ENCODE data around the gene GPC6. TPM values are rescaled to one million over a fixed set of nuclear protein-coding genes. Genes with fewer than 3 reads are reported as not detected.

Gene GPC6
- total and polyA plus RNA-seq, 2 experiments from 2014 or later = 14.4 to 20.8 TPM

DNA sequence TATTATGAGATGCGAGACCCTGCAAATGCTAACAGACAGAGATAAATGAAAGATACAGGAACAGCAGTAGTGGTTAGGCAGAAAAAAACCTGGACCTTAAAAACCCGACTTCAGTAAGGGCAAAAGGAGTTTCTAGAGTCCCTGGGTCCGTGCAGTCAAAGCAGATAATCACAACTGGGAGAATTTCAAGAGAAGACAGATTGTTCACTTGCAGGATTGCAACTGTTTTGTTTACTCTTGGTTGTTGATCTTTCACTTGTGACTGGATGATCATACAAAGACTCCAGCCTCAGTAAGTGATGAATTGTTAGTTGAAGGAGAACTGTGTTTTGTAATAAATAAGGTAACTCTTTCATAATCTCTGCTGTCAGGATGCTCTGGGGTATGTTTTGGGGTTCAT, 135.1 kb downstream of the GPC6 start:
- H3K9me2 ChIP-seq (ENCODE audit: insufficient read depth) = no peaks in the 10 kb centered on the region
- H3K4me3 ChIP-seq = no peak overlapping the region

DNA sequence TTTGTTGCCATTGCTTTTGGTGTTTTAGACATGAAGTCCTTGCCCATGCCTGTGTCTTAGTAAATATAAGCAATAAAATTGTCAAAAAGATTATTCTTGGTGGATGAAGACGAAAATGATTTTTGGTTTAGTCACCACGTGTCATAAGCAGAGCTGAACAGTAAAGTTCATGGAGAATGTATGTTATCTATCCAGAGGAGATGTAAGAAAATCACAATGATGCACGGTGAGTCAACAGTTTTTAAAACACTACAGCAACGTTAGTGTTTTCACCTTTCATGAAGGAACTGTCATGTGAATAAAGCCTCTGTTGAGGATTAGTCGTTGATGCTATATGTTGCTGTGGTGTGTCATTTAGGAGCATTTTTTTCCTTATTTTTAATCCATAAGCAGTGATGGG, 137.6 kb downstream of the GPC6 start:
- no peak overlapping the region for H2AFZ ChIP-seq
- no peak overlapping the region for H3K9ac ChIP-seq
- no peak overlapping the region for H3K4me3 ChIP-seq
- H3F3A ChIP-seq (ENCODE audit: insufficient read depth) = no peaks in the 10 kb centered on the region
- no peaks in the 10 kb centered on the region for H3K79me2 ChIP-seq (ENCODE audit: insufficient read depth)
- H3K4me2 ChIP-seq (ENCODE audit: unreplicated experiment) = no peak overlapping the region
- 27 to 30% methylated on average over 5 of the region's 5 CpGs for WGBS, 2 experiments (ENCODE audit: low coverage in 1 of 2, low lambda C conversion rate in 2 of 2, missing lambda C conversion rate in 2 of 2)
- H3K9me3 ChIP-seq (ENCODE audit: low read depth) = no peaks in the 10 kb centered on the region
- H3K9me2 ChIP-seq (ENCODE audit: insufficient read depth) = no peaks in the 10 kb centered on the region
- no peaks in the 10 kb centered on the region for H4K20me1 ChIP-seq (ENCODE audit: insufficient read depth)
- H3K27ac ChIP-seq = no peak overlapping the region
- in situ Hi-C loops (cut with MboI) = no loop called here
- no peaks in the 10 kb centered on the region for H3K36me3 ChIP-seq (ENCODE audit: low read depth)
- H3K27me3 ChIP-seq (replicated peaks; ENCODE audit: insufficient read depth) = no peaks in the 10 kb centered on the region
- H3K4me1 ChIP-seq (ENCODE audit: insufficient read depth) = no peaks in the 10 kb centered on the region
- peak; percentile 46 for DNase-seq
- TF ChIP-seq EZH2 (IDR thresholded peaks at IDR 0.05; ENCODE audit: insufficient read depth, poor library complexity, severe bottlenecking) = no peak
- no peak for TF ChIP-seq EZH2phosphoT487 (IDR thresholded peaks at IDR 0.05; ENCODE audit: insufficient read depth, low read depth)

More for the DNA sequence above, 135.1 kb downstream of the GPC6 start:
- H4K20me1 ChIP-seq (ENCODE audit: insufficient read depth) = no peaks in the 10 kb centered on the region
- no peak for DNase-seq
- 20 to 30% methylated on average over 3 of the region's 3 CpGs for WGBS, 2 experiments (ENCODE audit: low coverage in 1 of 2, low lambda C conversion rate in 2 of 2, missing lambda C conversion rate in 2 of 2)
- H3K4me2 ChIP-seq (ENCODE audit: unreplicated experiment) = no peak overlapping the region
- no peaks in the 10 kb centered on the region for H3K36me3 ChIP-seq (ENCODE audit: low read depth)
- H3F3A ChIP-seq (ENCODE audit: insufficient read depth) = no peaks in the 10 kb centered on the region
- H3K4me1 ChIP-seq (ENCODE audit: insufficient read depth) = no peaks in the 10 kb centered on the region
- no peaks in the 10 kb centered on the region for H3K9me3 ChIP-seq (ENCODE audit: low read depth)
- no peak for TF ChIP-seq EZH2phosphoT487 (IDR thresholded peaks at IDR 0.05; ENCODE audit: insufficient read depth, low read depth)
- no peak for TF ChIP-seq EZH2 (IDR thresholded peaks at IDR 0.05; ENCODE audit: insufficient read depth, poor library complexity, severe bottlenecking)
- no peaks in the 10 kb centered on the region for H3K79me2 ChIP-seq (ENCODE audit: insufficient read depth)
- no peaks in the 10 kb centered on the region for H3K27me3 ChIP-seq (replicated peaks; ENCODE audit: insufficient read depth)
- no peak overlapping the region for H3K9ac ChIP-seq
- H2AFZ ChIP-seq = no peak overlapping the region
- no peak overlapping the region for H3K27ac ChIP-seq
- in situ Hi-C loops (cut with MboI) = no loop called here

DNA sequence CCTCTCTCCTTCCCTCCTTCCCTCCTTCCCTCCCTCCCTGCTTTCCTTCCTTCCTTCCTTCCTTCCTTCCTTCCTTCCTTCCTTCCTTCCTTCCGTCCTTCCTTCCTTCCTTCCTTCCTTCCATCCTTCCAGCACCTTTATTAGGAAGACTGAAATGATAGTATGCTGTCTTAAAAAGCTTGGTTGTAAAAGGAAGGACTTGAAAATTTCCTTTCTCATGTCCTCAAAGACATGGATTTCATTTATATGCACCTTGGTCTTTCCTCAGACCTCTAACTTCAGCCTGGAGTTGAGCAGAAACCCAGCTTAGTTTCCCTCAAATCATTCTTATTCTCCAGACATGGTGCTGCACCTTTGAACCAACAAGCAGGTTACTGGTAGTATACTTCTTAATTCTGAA, 141.7 kb downstream of the GPC6 start:
- DNase-seq = no peak
- no peaks in the 10 kb centered on the region for H3F3A ChIP-seq (ENCODE audit: insufficient read depth)
- no peak overlapping the region for H2AFZ ChIP-seq
- no peaks in the 10 kb centered on the region for H3K9me2 ChIP-seq (ENCODE audit: insufficient read depth)
- no peak overlapping the region for H3K4me3 ChIP-seq
- H3K36me3 ChIP-seq (ENCODE audit: low read depth) = no peaks in the 10 kb centered on the region
- no peaks in the 10 kb centered on the region for H3K9me3 ChIP-seq (ENCODE audit: low read depth)
- in situ Hi-C loops (cut with MboI) = no loop called here
- no peaks in the 10 kb centered on the region for H4K20me1 ChIP-seq (ENCODE audit: insufficient read depth)
- no peak overlapping the region for H3K27ac ChIP-seq
- no peaks in the 10 kb centered on the region for H3K79me2 ChIP-seq (ENCODE audit: insufficient read depth)
- H3K9ac ChIP-seq = no peak overlapping the region
- 22 to 27% methylated on average over 1 of the region's 1 CpG for WGBS, 2 experiments (ENCODE audit: low coverage in 1 of 2, low lambda C conversion rate in 2 of 2, missing lambda C conversion rate in 2 of 2)
- no peaks in the 10 kb centered on the region for H3K4me1 ChIP-seq (ENCODE audit: insufficient read depth)
- no peaks in the 10 kb centered on the region for H3K27me3 ChIP-seq (replicated peaks; ENCODE audit: insufficient read depth)
- TF ChIP-seq EZH2 (IDR thresholded peaks at IDR 0.05; ENCODE audit: insufficient read depth, poor library complexity, severe bottlenecking) = no peak
- no peak for TF ChIP-seq EZH2phosphoT487 (IDR thresholded peaks at IDR 0.05; ENCODE audit: insufficient read depth, low read depth)
- H3K4me2 ChIP-seq (ENCODE audit: unreplicated experiment) = no peak overlapping the region

DNA sequence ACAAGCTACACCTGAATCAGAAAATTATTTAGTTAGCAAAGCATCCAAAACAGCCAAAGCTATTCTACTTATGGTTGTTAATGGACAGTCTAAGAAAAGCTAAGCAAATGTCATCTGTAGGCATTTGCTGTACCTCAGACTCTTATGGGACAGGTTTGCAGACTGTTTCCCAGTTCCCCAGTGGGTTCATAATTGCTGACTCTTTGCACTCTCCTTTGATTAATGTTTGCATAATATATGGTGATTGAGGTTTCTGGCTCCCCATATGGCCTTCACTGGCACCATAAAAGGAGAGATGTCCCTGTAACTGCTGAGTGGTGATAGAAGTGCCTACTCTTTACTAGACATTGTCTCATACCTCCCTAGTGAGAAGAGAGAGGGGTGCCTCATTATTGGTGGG, 142.1 kb downstream of the GPC6 start:
- H3F3A ChIP-seq (ENCODE audit: insufficient read depth) = no peaks in the 10 kb centered on the region
- H3K79me2 ChIP-seq (ENCODE audit: insufficient read depth) = no peaks in the 10 kb centered on the region
- no peak overlapping the region for H2AFZ ChIP-seq
- H3K9ac ChIP-seq = no peak overlapping the region
- no peaks in the 10 kb centered on the region for H3K4me1 ChIP-seq (ENCODE audit: insufficient read depth)
- H3K4me2 ChIP-seq (ENCODE audit: unreplicated experiment) = no peak overlapping the region
- no peaks in the 10 kb centered on the region for H3K27me3 ChIP-seq (replicated peaks; ENCODE audit: insufficient read depth)
- in situ Hi-C loops (cut with MboI) = no loop called here
- no peak overlapping the region for H3K27ac ChIP-seq
- H3K4me3 ChIP-seq = no peak overlapping the region
- no peaks in the 10 kb centered on the region for H4K20me1 ChIP-seq (ENCODE audit: insufficient read depth)
- no peaks in the 10 kb centered on the region for H3K9me2 ChIP-seq (ENCODE audit: insufficient read depth)
- no peaks in the 10 kb centered on the region for H3K36me3 ChIP-seq (ENCODE audit: low read depth)
- no peak for TF ChIP-seq EZH2phosphoT487 (IDR thresholded peaks at IDR 0.05; ENCODE audit: insufficient read depth, low read depth)
- TF ChIP-seq EZH2 (IDR thresholded peaks at IDR 0.05; ENCODE audit: insufficient read depth, poor library complexity, severe bottlenecking) = no peak
- no peaks in the 10 kb centered on the region for H3K9me3 ChIP-seq (ENCODE audit: low read depth)
- no peak for DNase-seq

DNA sequence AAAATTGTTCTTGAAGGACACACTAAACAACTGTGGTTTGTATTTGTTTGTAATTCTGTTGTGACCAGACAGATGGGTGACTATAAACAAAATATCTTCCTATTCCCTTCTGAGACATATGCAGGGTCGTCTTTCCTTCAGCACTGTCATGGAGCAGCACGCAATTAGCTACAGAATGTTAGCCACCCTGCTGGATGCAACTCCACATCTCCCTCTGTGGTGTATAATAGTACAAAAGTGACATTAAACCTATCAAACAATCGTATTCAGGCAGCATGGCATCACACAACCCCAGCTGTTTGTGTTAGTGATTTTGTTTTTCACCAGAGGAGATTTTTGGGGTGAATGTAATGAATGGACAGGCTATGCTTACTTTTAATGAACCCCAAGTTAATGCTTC, 146.2 kb downstream of the GPC6 start:
- no peaks in the 10 kb centered on the region for H3K9me3 ChIP-seq (ENCODE audit: low read depth)
- no peaks in the 10 kb centered on the region for H3K4me1 ChIP-seq (ENCODE audit: insufficient read depth)
- no peaks in the 10 kb centered on the region for H3K9me2 ChIP-seq (ENCODE audit: insufficient read depth)
- no peak overlapping the region for H3K4me2 ChIP-seq (ENCODE audit: unreplicated experiment)
- no peak overlapping the region for H3K27ac ChIP-seq
- in situ Hi-C loops (cut with MboI) = no loop called here
- H3K27me3 ChIP-seq (replicated peaks; ENCODE audit: insufficient read depth) = no peaks in the 10 kb centered on the region
- 38 to 42% methylated on average over 3 of the region's 3 CpGs for WGBS, 2 experiments (ENCODE audit: low coverage in 1 of 2, low lambda C conversion rate in 2 of 2, missing lambda C conversion rate in 2 of 2)
- H2AFZ ChIP-seq = peak overlapping the region; percentile 48; the same call in 1 of the 2 replicates
- no peaks in the 10 kb centered on the region for H3F3A ChIP-seq (ENCODE audit: insufficient read depth)
- TF ChIP-seq EZH2 (IDR thresholded peaks at IDR 0.05; ENCODE audit: insufficient read depth, poor library complexity, severe bottlenecking) (no peak), EZH2phosphoT487 (IDR thresholded peaks at IDR 0.05; ENCODE audit: insufficient read depth, low read depth) (no peak)
- no peak overlapping the region for H3K4me3 ChIP-seq
- no peaks in the 10 kb centered on the region for H3K79me2 ChIP-seq (ENCODE audit: insufficient read depth)
- no peaks in the 10 kb centered on the region for H3K36me3 ChIP-seq (ENCODE audit: low read depth)
- H3K9ac ChIP-seq = no peak overlapping the region
- DNase-seq = no peak
- H4K20me1 ChIP-seq (ENCODE audit: insufficient read depth) = no peaks in the 10 kb centered on the region

Measured in GM23248 (cell line).